Measurements from ENCODE around the gene MGME1.
A peak's percentile ranks its signal among the peaks of the same experiment; 100 is the strongest.

MGME1 gene

GRCh38 chr20:17995967-17996819 lies 27.4 kb downstream of the MGME1 start:
- no peaks in the 10 kb centered on the region for H3K27me3 ChIP-seq (ENCODE audit: insufficient read depth, low read length)
- no peaks in the 10 kb centered on the region for H3K36me3 ChIP-seq (ENCODE audit: insufficient read depth, low read length)
- H3K27ac ChIP-seq (ENCODE audit: low read depth, low read length), result no peak overlapping the region
- H3K79me2 ChIP-seq (ENCODE audit: control insufficient read depth, insufficient read depth, low read length, unreplicated experiment), result no peaks in the 10 kb centered on the region
- H3K4me1 ChIP-seq (ENCODE audit: control insufficient read depth, insufficient read depth, low read length, unreplicated experiment), result peaks cover 17% of the 10 kb centered on the region
- H2AFZ ChIP-seq (ENCODE audit: low read length, unreplicated experiment), result peak overlapping the region; percentile 83
- H3K4me3 ChIP-seq (ENCODE audit: low read depth, low read length), result no peak overlapping the region

GRCh38 chr20:17998446-17998845 lies 29.6 kb downstream of the MGME1 start:
- no peaks in the 10 kb centered on the region for H3K79me2 ChIP-seq (ENCODE audit: control insufficient read depth, insufficient read depth, low read length, unreplicated experiment)
- no peaks in the 10 kb centered on the region for H3K36me3 ChIP-seq (ENCODE audit: insufficient read depth, low read length)
- H3K27ac ChIP-seq (ENCODE audit: low read depth, low read length), result no peak overlapping the region
- no peak overlapping the region for H2AFZ ChIP-seq (ENCODE audit: low read length, unreplicated experiment)
- no peaks in the 10 kb centered on the region for H3K27me3 ChIP-seq (ENCODE audit: insufficient read depth, low read length)
- H3K4me3 ChIP-seq (ENCODE audit: low read depth, low read length), result no peak overlapping the region
- H3K4me1 ChIP-seq (ENCODE audit: control insufficient read depth, insufficient read depth, low read length, unreplicated experiment), result peaks cover 11% of the 10 kb centered on the region

GRCh38 chr20:17999566-17999965 lies 30.7 kb downstream of the MGME1 start:
- H3K79me2 ChIP-seq (ENCODE audit: control insufficient read depth, insufficient read depth, low read length, unreplicated experiment), result no peaks in the 10 kb centered on the region
- H3K27ac ChIP-seq (ENCODE audit: low read depth, low read length), result no peak overlapping the region
- H2AFZ ChIP-seq (ENCODE audit: low read length, unreplicated experiment), result no peak overlapping the region
- H3K4me3 ChIP-seq (ENCODE audit: low read depth, low read length), result no peak overlapping the region
- H3K27me3 ChIP-seq (ENCODE audit: insufficient read depth, low read length), result no peaks in the 10 kb centered on the region
- H3K36me3 ChIP-seq (ENCODE audit: insufficient read depth, low read length), result no peaks in the 10 kb centered on the region
- H3K4me1 ChIP-seq (ENCODE audit: control insufficient read depth, insufficient read depth, low read length, unreplicated experiment), result peaks cover 10% of the 10 kb centered on the region

DNA sequence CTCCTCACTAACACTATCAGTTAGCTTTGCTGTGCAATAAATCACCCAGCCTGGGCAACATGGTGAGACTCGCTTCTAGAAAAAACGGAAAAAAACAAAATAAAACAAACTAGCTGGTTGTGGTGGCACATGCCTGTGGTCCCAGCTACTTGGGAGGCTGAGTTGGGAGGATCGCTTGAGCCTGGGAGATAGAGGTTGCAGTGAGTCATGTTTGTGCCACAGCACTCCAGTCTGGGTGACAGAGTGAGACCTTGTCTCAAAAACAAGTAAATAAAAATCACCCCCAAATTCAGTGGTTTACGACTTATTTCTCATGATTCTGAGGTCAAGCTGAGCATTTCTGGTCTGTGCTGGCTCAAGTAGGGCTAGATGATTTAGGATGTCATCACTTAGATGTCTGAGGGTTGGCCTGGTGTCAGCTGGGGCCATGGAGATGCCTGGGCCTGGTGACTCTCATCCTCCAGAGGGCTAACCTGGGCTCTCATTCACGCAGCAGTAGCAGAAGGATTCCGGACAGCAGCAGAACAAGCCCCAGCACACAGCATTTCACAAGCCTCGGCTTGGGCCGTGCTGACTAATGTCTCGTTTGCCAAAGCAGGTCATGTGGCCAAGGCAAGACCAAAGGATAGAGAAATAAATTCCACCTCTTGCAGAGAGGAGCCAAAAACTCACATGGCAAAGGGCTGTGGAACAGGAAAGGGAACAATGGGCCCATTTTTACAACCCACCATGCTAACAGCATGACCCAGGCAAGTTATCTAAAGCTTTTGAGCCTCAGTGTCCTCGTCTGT lies 32.5 kb downstream of the MGME1 start:
- Histone ChIP-seq H3K27ac (ENCODE audit: low read depth, low read length) (no peak overlapping the region), H3K4me3 (ENCODE audit: low read depth, low read length) (no peak overlapping the region), H3K79me2 (ENCODE audit: control insufficient read depth, insufficient read depth, low read length, unreplicated experiment) (no peaks in the 10 kb centered on the region), H3K27me3 (ENCODE audit: insufficient read depth, low read length) (no peaks in the 10 kb centered on the region), H3K36me3 (ENCODE audit: insufficient read depth, low read length) (no peaks in the 10 kb centered on the region), H3K4me1 (ENCODE audit: control insufficient read depth, insufficient read depth, low read length, unreplicated experiment) (peaks cover 6% of the 10 kb centered on the region), H2AFZ (ENCODE audit: low read length, unreplicated experiment) (no peak overlapping the region)

- H3K27ac ChIP-seq (ENCODE audit: low read depth, low read length), result no peak overlapping the region
- H3K4me3 ChIP-seq (ENCODE audit: low read depth, low read length), result no peak overlapping the region
- peaks cover 4% of the 10 kb centered on the region for H3K4me1 ChIP-seq (ENCODE audit: control insufficient read depth, insufficient read depth, low read length, unreplicated experiment)
- no peak overlapping the region for H2AFZ ChIP-seq (ENCODE audit: low read length, unreplicated experiment)
- H3K79me2 ChIP-seq (ENCODE audit: control insufficient read depth, insufficient read depth, low read length, unreplicated experiment), result no peaks in the 10 kb centered on the region
- H3K36me3 ChIP-seq (ENCODE audit: insufficient read depth, low read length), result no peaks in the 10 kb centered on the region
- no peaks in the 10 kb centered on the region for H3K27me3 ChIP-seq (ENCODE audit: insufficient read depth, low read length)
These were observed 35.1 kb downstream of the MGME1 start for GRCh38 chr20:18003897-18004296.

GRCh38 chr20:18004384-18005031 lies 35.7 kb downstream of the MGME1 start:
- H3K36me3 ChIP-seq (ENCODE audit: insufficient read depth, low read length), result no peaks in the 10 kb centered on the region
- H3K27ac ChIP-seq (ENCODE audit: low read depth, low read length), result no peak overlapping the region
- no peak overlapping the region for H3K4me3 ChIP-seq (ENCODE audit: low read depth, low read length)
- H2AFZ ChIP-seq (ENCODE audit: low read length, unreplicated experiment), result no peak overlapping the region
- no peaks in the 10 kb centered on the region for H3K27me3 ChIP-seq (ENCODE audit: insufficient read depth, low read length)
- H3K4me1 ChIP-seq (ENCODE audit: control insufficient read depth, insufficient read depth, low read length, unreplicated experiment), result peaks cover 4% of the 10 kb centered on the region
- no peaks in the 10 kb centered on the region for H3K79me2 ChIP-seq (ENCODE audit: control insufficient read depth, insufficient read depth, low read length, unreplicated experiment)

DNA sequence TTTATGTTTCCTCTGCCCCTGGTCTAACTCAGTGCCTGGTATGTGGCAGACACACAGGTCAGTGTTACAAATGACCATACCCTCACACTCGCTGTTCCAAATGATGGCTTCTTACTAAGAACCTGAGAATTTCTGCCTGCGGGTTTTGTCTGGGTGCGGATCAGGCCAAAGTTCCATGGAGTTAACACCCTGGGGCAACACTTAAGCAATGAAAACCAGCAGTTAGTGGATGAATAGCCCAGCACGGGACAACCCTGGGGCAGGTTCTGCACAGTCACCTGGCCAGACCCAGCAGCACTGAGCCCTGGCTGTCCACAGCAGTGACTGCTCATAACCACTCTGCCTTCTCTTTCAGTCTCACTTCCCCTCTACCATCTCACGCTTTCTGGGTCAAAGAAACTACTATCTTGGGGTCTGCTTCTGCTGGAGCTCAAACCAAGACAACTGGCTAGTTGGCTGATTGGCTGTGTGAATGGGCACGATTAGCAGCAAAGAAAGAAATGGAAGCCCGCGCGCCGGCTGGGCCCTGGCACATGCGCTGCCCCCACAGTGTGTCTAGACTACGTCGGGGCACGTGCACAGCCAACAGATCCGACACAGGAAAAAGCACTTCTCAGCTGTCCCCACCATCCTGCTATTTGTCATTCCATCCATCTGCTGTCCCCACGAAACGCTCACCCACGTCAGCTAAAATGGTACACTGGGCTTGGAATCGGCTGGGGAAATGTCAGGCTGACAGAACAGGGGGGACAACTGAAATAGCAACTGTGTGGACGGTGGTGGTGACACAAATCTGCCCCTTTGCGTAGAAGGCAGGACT lies 36.6 kb downstream of the MGME1 start:
- H2AFZ ChIP-seq (ENCODE audit: low read length, unreplicated experiment), result no peak overlapping the region

GRCh38 chr20:18005990-18006364 lies 37.2 kb downstream of the MGME1 start:
- Histone ChIP-seq H2AFZ (ENCODE audit: low read length, unreplicated experiment) (no peak overlapping the region), H3K4me3 (ENCODE audit: low read depth, low read length) (no peak overlapping the region), H3K79me2 (ENCODE audit: control insufficient read depth, insufficient read depth, low read length, unreplicated experiment) (no peaks in the 10 kb centered on the region), H3K4me1 (ENCODE audit: control insufficient read depth, insufficient read depth, low read length, unreplicated experiment) (peaks cover 4% of the 10 kb centered on the region), H3K27ac (ENCODE audit: low read depth, low read length) (no peak overlapping the region), H3K36me3 (ENCODE audit: insufficient read depth, low read length) (no peaks in the 10 kb centered on the region), H3K27me3 (ENCODE audit: insufficient read depth, low read length) (no peaks in the 10 kb centered on the region)

More for the DNA sequence above, 36.6 kb downstream of the MGME1 start:
- peaks cover 4% of the 10 kb centered on the region for H3K4me1 ChIP-seq (ENCODE audit: control insufficient read depth, insufficient read depth, low read length, unreplicated experiment)
- H3K27me3 ChIP-seq (ENCODE audit: insufficient read depth, low read length), result no peaks in the 10 kb centered on the region
- H3K36me3 ChIP-seq (ENCODE audit: insufficient read depth, low read length), result no peaks in the 10 kb centered on the region
- no peak overlapping the region for H3K27ac ChIP-seq (ENCODE audit: low read depth, low read length)
- no peaks in the 10 kb centered on the region for H3K79me2 ChIP-seq (ENCODE audit: control insufficient read depth, insufficient read depth, low read length, unreplicated experiment)
- H3K4me3 ChIP-seq (ENCODE audit: low read depth, low read length), result no peak overlapping the region

DNA sequence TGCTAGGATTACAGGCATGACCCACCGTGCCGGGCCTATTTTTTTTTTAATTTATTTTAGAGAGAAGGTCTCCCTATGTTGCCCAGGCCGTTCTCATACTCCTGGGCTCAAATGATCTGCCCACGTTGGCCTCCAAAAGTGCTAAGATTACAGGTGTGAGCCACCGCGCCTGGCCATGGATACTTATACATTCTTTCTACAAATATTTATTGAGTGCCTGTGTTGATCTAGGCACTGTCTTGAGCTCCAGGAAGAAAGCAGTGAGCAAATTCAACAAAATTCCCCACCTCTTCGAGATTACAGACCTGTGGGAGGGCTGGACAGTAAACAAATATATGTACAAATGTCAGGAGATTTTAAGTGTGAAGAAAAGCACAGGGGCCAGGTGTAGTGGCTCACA lies 37.9 kb downstream of the MGME1 start:
- H3K27ac ChIP-seq (ENCODE audit: low read depth, low read length), result no peak overlapping the region
- no peaks in the 10 kb centered on the region for H3K36me3 ChIP-seq (ENCODE audit: insufficient read depth, low read length)
- no peaks in the 10 kb centered on the region for H3K79me2 ChIP-seq (ENCODE audit: control insufficient read depth, insufficient read depth, low read length, unreplicated experiment)
- H3K4me3 ChIP-seq (ENCODE audit: low read depth, low read length), result no peak overlapping the region
- H3K4me1 ChIP-seq (ENCODE audit: control insufficient read depth, insufficient read depth, low read length, unreplicated experiment), result peaks cover 2% of the 10 kb centered on the region
- H2AFZ ChIP-seq (ENCODE audit: low read length, unreplicated experiment), result no peak overlapping the region
- no peaks in the 10 kb centered on the region for H3K27me3 ChIP-seq (ENCODE audit: insufficient read depth, low read length)
